ENCODE data around the gene KIF2C.

Gene KIF2C

GRCh38 chr1:44817307-44817706 lies 77.7 kb downstream of the KIF2C start:
- DNase-seq = no peak
